Uterus (tissue), 4 donors: Measurements from ENCODE around the gene SEPTIN3. TPM values are rescaled to one million over a fixed set of nuclear protein-coding genes. Genes with fewer than 3 reads are reported as not detected.

ENCODE experiments used
- DNase-seq, 2 donors: peaks; one replicate each; pipeline ENCODE4 v3.0.0-alpha.2; 2019 to 2020
- H3K27ac ChIP-seq, 2 donors: fragments of 200-600 bp; sonication (generic); 1 replicate in 1 of 2; 2 replicates in 1 of 2; pipeline ENCODE4 v1.5.1; 2016 to 2018
- H3K27me3 ChIP-seq, 2 donors: fragments of 200-600 bp; sonication (generic); one replicate each; pipeline ENCODE4 v1.5.1; 2018 to 2019; ENCODE audit warnings: control low read depth in 1 of 2
- H3K36me3 ChIP-seq, 2 donors: fragments of 200-600 bp; sonication (generic); one replicate each; pipeline ENCODE4 v1.5.1; 2019; ENCODE audit warnings: control low read depth in 1 of 2
- H3K4me1 ChIP-seq, 2 donors: fragments of 200-600 bp; sonication (generic); one replicate each; pipeline ENCODE4 v1.5.1; 2018 to 2019; ENCODE audit warnings: control low read depth in 1 of 2
- H3K4me3 ChIP-seq, 2 donors: fragments of 200-600 bp; sonication (generic); 1 replicate in 1 of 2; 2 replicates in 1 of 2; pipeline ENCODE4 v1.5.1; 2018 to 2019; ENCODE audit warnings: mild to moderate bottlenecking in 1 of 2
- H3K9me3 ChIP-seq, 2 donors: fragments of 200-600 bp; sonication (generic); one replicate each; pipeline ENCODE4 v1.5.1; 2019; ENCODE audit warnings: control low read depth in 1 of 2
- CTCF ChIP-seq, 4 experiments: fragments of 200-600 bp in 2 of 4; fragments of 450-650 bp in 2 of 4; sonication (generic) in 2 of 4; IDR thresholded peaks; one replicate each; pipeline ENCODE4 v1.5.1; 2016 to 2019; ENCODE audit warnings: antibody characterized with exemption in 4 of 4, mild to moderate bottlenecking in 2 of 4, moderate library complexity in 1 of 4
- POLR2A ChIP-seq, 2 donors: fragments of 450-650 bp; IDR thresholded peaks; one replicate each; pipeline ENCODE4 v1.6.1; 2016; ENCODE audit warnings: antibody characterized with exemption in 2 of 2, mild to moderate bottlenecking in 1 of 2, moderate library complexity in 1 of 2
- intact Hi-C: fragments of 100-400 bp; cut with DNase I; formaldehyde crosslinking; loops from one replicate; pipeline ENCODE4 v1.15.1; 2023; ENCODE audit warnings: low total_unique reads
- total RNA-seq, 4 donors: library from RNA; depleted of rRNA in 3 of 4; stranded (reverse); fragments of >200 nt in 3 of 4; gene quantifications; one replicate each; pipeline versions ENCODE4 v1.1.0 to v1.2.4, GENCODE V29; 2014 to 2023
- donor health status: DM: yes; HTN: yes; CAD: no.

Gene SEPTIN3
- total RNA-seq, 4 donors from 2014 or later: 1.4 TPM; not detected in 3

- intact Hi-C loops: loop anchor here (5.0 to 10.0 kb wide), 2 partner anchors 116 to 244 kb away; partner anchors contain the start of gene MEI1
Measured at GRCh38 chr22:41940832-41941765, 28.1 kb upstream of the SEPTIN3 start.

GRCh38 chr22:41943661-41944209 lies 25.5 kb upstream of the SEPTIN3 start:
- peaks cover 0 to 6% of the 10 kb centered on the region in 2 donors for H3K4me1 ChIP-seq
- no peaks in the 10 kb centered on the region for H3K36me3 ChIP-seq
- TF ChIP-seq POLR2A (IDR thresholded peaks at IDR 0.05) (no peak), CTCF (IDR thresholded peaks at IDR 0.05) (no peak)
- DNase-seq: no peak
- intact Hi-C loops: loop anchor here (5.0 to 10.0 kb wide), 2 partner anchors 119 to 246 kb away; partner anchors contain the start of gene MEI1
- no peaks in the 10 kb centered on the region for H3K27me3 ChIP-seq
- H3K9me3 ChIP-seq: no peaks in the 10 kb centered on the region
- no peak overlapping the region for H3K4me3 ChIP-seq
- no peak overlapping the region for H3K27ac ChIP-seq

More at GRCh38 chr22:41940832-41941765, 28.1 kb upstream of the SEPTIN3 start:
- Histone ChIP-seq H3K27me3 (no peaks in the 10 kb centered on the region), H3K9me3 (no peaks in the 10 kb centered on the region), H3K36me3 (no peaks in the 10 kb centered on the region), H3K4me3 (no peak overlapping the region), H3K27ac (peak overlapping the region in 1 of 2 donors; percentile 39), H3K4me1 (peaks cover 0 to 4% of the 10 kb centered on the region in 2 donors)
- DNase-seq: peak; percentile 85
- TF ChIP-seq POLR2A (IDR thresholded peaks at IDR 0.05) (no peak), CTCF (IDR thresholded peaks at IDR 0.05) (peak; percentile 86 to 99 (median 92))

GRCh38 chr22:41946629-41947423 lies 22.4 kb upstream of the SEPTIN3 start, which contains the start of gene CENPM:
Gene CENPM, minus strand, starts transcription at chr22:41947152. Its CDS starts 76 bp downstream, at chr22:41947076.
- intact Hi-C loops: loop anchor here (10.0 kb wide), 1 partner anchor 122 kb away; no protein-coding TSS in a partner anchor
- Histone ChIP-seq H3K9me3 (no peaks in the 10 kb centered on the region), H3K27me3 (no peaks in the 10 kb centered on the region), H3K4me3 (peak within 1 kb of the TSS; percentile 56 to 60), H3K27ac (peak within 1 kb of the TSS; percentile 44 to 56), H3K36me3 (no peaks in the 10 kb centered on the region), H3K4me1 (peaks cover 0 to 6% of the 10 kb centered on the region in 2 donors)
- TF ChIP-seq POLR2A (IDR thresholded peaks at IDR 0.05) (no peak), CTCF (IDR thresholded peaks at IDR 0.05) (peak in 2 of 4 experiments; percentile 5 to 34)
- peak; percentile 87 to 91 for DNase-seq

- Histone ChIP-seq H3K36me3 (no peaks in the 10 kb centered on the region), H3K9me3 (no peaks in the 10 kb centered on the region), H3K27ac (peak overlapping the region; percentile 44 to 56), H3K4me1 (peaks cover 0 to 6% of the 10 kb centered on the region in 2 donors), H3K27me3 (no peaks in the 10 kb centered on the region), H3K4me3 (peak overlapping the region; percentile 56 to 60)
- TF ChIP-seq CTCF (IDR thresholded peaks at IDR 0.05) (no peak), POLR2A (IDR thresholded peaks at IDR 0.05) (no peak)
- intact Hi-C loops: loop anchor here (10.0 kb wide), 1 partner anchor 123 kb away; no protein-coding TSS in a partner anchor
- DNase-seq: no peak
Measured at GRCh38 chr22:41947424-41948080, 21.7 kb upstream of the SEPTIN3 start.
